H1 (cell line): ENCODE measurements around the gene TRIM75. TPM values are rescaled to one million over a fixed set of nuclear protein-coding genes. Genes with fewer than 3 reads are reported as not detected.

ENCODE experiments used
- CTCF ChIA-PET: fragments of 300-600 bp; sonication (Branson Sonifier 250); formaldehyde crosslinking; loops from one replicate; lab custom pipeline; 2021; ENCODE audit not compliant: partially characterized antibody; lab: Charles Lee
- POLR2A ChIA-PET: fragments of 300-600 bp; sonication (Branson Sonifier 250); formaldehyde crosslinking; loops from one replicate; lab custom pipeline; 2021; ENCODE audit warnings: inconsistent platforms; ENCODE audit not compliant: partially characterized antibody; lab: Charles Lee
- DNase-seq, 2 experiments: peaks; one replicate each; pipeline versions ENCODE4 v3.0.0 to v3.0.0-alpha.2; 2010 to 2022; ENCODE audit warnings: low spot score in 2 of 2, low read depth in 1 of 2, mixed read lengths in 1 of 2
- FAIRE-seq: peaks from 2 replicates; lab custom pipeline; 2011; peaks lifted over from hg19 to GRCh38; lab: Jason Lieb, UNC
- H2AFZ ChIP-seq: 2 replicates; pipeline ENCODE4 v1.8.1; 2012; ENCODE audit warnings: low read length, inconsistent platforms
- H2AK5ac ChIP-seq: 2 replicates; pipeline ENCODE4 v1.6.1; 2013; ENCODE audit warnings: low read depth, low read length
- H2BK120ac ChIP-seq: replicated peaks from 2 replicates; pipeline ENCODE3; 2013; ENCODE audit warnings: low read depth, low read length, inconsistent platforms
- H2BK12ac ChIP-seq: 2 replicates; pipeline ENCODE4 v1.6.1; 2013; ENCODE audit warnings: low read depth, low read length
- H2BK15ac ChIP-seq: 2 replicates; pipeline ENCODE4 v1.6.1; 2013; ENCODE audit warnings: low read length
- H2BK20ac ChIP-seq: 2 replicates; pipeline ENCODE4 v1.6.1; 2013; ENCODE audit warnings: low read length
- H2BK5ac ChIP-seq: 2 replicates; pipeline ENCODE4 v1.6.1; 2013; ENCODE audit warnings: low read depth, low read length
- H3K14ac ChIP-seq: 2 replicates; pipeline ENCODE4 v1.6.1; 2013; ENCODE audit warnings: inconsistent platforms; ENCODE audit not compliant: insufficient read length
- H3K18ac ChIP-seq: 2 replicates; pipeline ENCODE4 v1.6.1; 2013; ENCODE audit warnings: low read length; ENCODE audit errors: extremely low read depth
- H3K23ac ChIP-seq: 2 replicates; pipeline ENCODE4 v1.6.1; 2013; ENCODE audit warnings: inconsistent platforms; ENCODE audit not compliant: insufficient read length
- H3K23me2 ChIP-seq: 2 replicates; pipeline ENCODE4 v1.6.1; 2013; ENCODE audit warnings: low read depth, low read length
- H3K27ac ChIP-seq: 2 replicates; pipeline ENCODE4 v1.6.1; 2011; ENCODE audit warnings: low read depth, low read length, inconsistent platforms
- H3K27me3 ChIP-seq, 4 experiments: replicated peaks in 1 of 4; 1 replicate in 1 of 4; 2 replicates in 3 of 4; pipeline versions ENCODE4 v1.6.1 to v1.8.1; 2011 to 2013; ENCODE audit warnings: low read length in 3 of 4, mild to moderate bottlenecking in 3 of 4, inconsistent platforms in 2 of 4, mixed read lengths in 2 of 4, moderate library complexity in 1 of 4; ENCODE audit not compliant: control insufficient read depth in 3 of 4, insufficient read depth in 3 of 4; ENCODE audit errors: extremely low read depth in 1 of 4
- H3K36me3 ChIP-seq, 4 experiments: 2 replicates each; pipeline versions ENCODE4 v1.6.1 to v1.8.1; 2011 to 2013; ENCODE audit warnings: mild to moderate bottlenecking in 4 of 4, low read length in 3 of 4, moderate library complexity in 2 of 4, control low read depth in 1 of 4, inconsistent platforms in 1 of 4; ENCODE audit not compliant: insufficient read depth in 4 of 4, control insufficient read depth in 2 of 4
- H3K4ac ChIP-seq: replicated peaks from 2 replicates; pipeline ENCODE3; 2013; ENCODE audit warnings: low read length, low read depth, mixed read lengths, inconsistent platforms; ENCODE audit not compliant: insufficient read length
- H3K4me1 ChIP-seq, 4 experiments: replicated peaks in 1 of 4; 1 replicate in 1 of 4; 2 replicates in 3 of 4; pipeline versions ENCODE4 v1.6.1 to v1.8.1; 2011 to 2013; ENCODE audit warnings: low read length in 3 of 4, inconsistent platforms in 2 of 4, mixed read lengths in 1 of 4; ENCODE audit not compliant: insufficient read depth in 4 of 4, control insufficient read depth in 3 of 4
- H3K4me2 ChIP-seq, 2 experiments: 2 replicates each; pipeline versions ENCODE4 v1.6.1 to v1.8.1; 2011 to 2013; ENCODE audit warnings: low read depth in 2 of 2, low read length in 2 of 2, control low read depth in 1 of 2, inconsistent platforms in 1 of 2, mild to moderate bottlenecking in 1 of 2; ENCODE audit not compliant: insufficient read depth in 1 of 2
- H3K4me3 ChIP-seq, 4 experiments: fragments of 200-600, 300-600 bp in 1 of 4; sonication (generic), shearing (Covaris generic), sonication (Bioruptor Twin) in 1 of 4; 2 replicates each; pipeline versions ENCODE4 v1.5.1 to v1.8.1; 2011 to 2016; ENCODE audit warnings: low read length in 4 of 4, low read depth in 3 of 4, control low read depth in 2 of 4, inconsistent platforms in 2 of 4, mild to moderate bottlenecking in 2 of 4, mixed read lengths in 1 of 4, moderate library complexity in 1 of 4; ENCODE audit not compliant: insufficient read depth in 2 of 4; ENCODE audit errors: extremely low read depth in 1 of 4
- H3K56ac ChIP-seq: replicated peaks from 2 replicates; pipeline ENCODE3; 2013; ENCODE audit warnings: low read depth, mild to moderate bottlenecking, mixed read lengths, low read length, inconsistent platforms; ENCODE audit not compliant: insufficient read length
- H3K79me1 ChIP-seq: 2 replicates; pipeline ENCODE4 v1.6.1; 2013; ENCODE audit warnings: low read depth, low read length, control low read depth
- H3K79me2 ChIP-seq, 2 experiments: 2 replicates each; pipeline versions ENCODE4 v1.6.1 to v1.8.1; 2012 to 2013; ENCODE audit warnings: low read length in 2 of 2, mild to moderate bottlenecking in 2 of 2, inconsistent platforms in 1 of 2; ENCODE audit not compliant: insufficient read depth in 2 of 2, control insufficient read depth in 1 of 2
- H3K9ac ChIP-seq, 4 experiments: replicated peaks in 1 of 4; 1 replicate in 1 of 4; 2 replicates in 3 of 4; pipeline versions ENCODE4 v1.6.1 to v1.8.1; 2011 to 2013; ENCODE audit warnings: low read depth in 3 of 4, low read length in 3 of 4, control low read depth in 2 of 4, mild to moderate bottlenecking in 2 of 4, moderate library complexity in 2 of 4, inconsistent platforms in 1 of 4; ENCODE audit errors: extremely low read depth in 1 of 4
- H3K9me3 ChIP-seq, 2 experiments: 2 replicates each; pipeline versions ENCODE4 v1.6.1 to v1.8.1; 2012 to 2013; ENCODE audit warnings: mild to moderate bottlenecking in 2 of 2, moderate library complexity in 2 of 2, control low read depth in 1 of 2, inconsistent platforms in 1 of 2, low read depth in 1 of 2, low read length in 1 of 2, mixed read lengths in 1 of 2; ENCODE audit not compliant: insufficient read depth in 2 of 2
- H4K20me1 ChIP-seq, 2 experiments: replicated peaks in 1 of 2; 2 replicates each; pipeline versions ENCODE3 to v1.8.1; 2011 to 2013; ENCODE audit warnings: inconsistent platforms in 2 of 2, low read length in 2 of 2, mild to moderate bottlenecking in 1 of 2; ENCODE audit not compliant: insufficient read depth in 2 of 2, control insufficient read depth in 1 of 2
- H4K5ac ChIP-seq: 2 replicates; pipeline ENCODE4 v1.6.1; 2013; ENCODE audit warnings: low read length, low read depth, mixed read lengths, inconsistent platforms; ENCODE audit not compliant: insufficient read length
- H4K8ac ChIP-seq: 2 replicates; pipeline ENCODE4 v1.8.0; 2013; ENCODE audit warnings: mild to moderate bottlenecking, moderate library complexity, low read length, inconsistent platforms; ENCODE audit not compliant: insufficient read depth; ENCODE audit errors: extremely low read depth
- H4K91ac ChIP-seq: replicated peaks from 2 replicates; pipeline ENCODE3; 2013; ENCODE audit warnings: low read length, mixed read lengths, inconsistent platforms; ENCODE audit not compliant: insufficient read length
- BACH1 ChIP-seq: IDR thresholded peaks from 2 replicates; pipeline ENCODE4 v1.6.1; 2012; ENCODE audit warnings: low read length, improper control_type of control experiment
- CREB1 ChIP-seq: IDR thresholded peaks from 2 replicates; pipeline ENCODE4 v1.6.1; 2012; ENCODE audit warnings: inconsistent platforms
- CTCF ChIP-seq, 3 experiments: IDR thresholded peaks; 1 replicate in 2 of 3; 2 replicates in 1 of 3; pipeline versions ENCODE4 v1.5.1 to v1.6.1; 2011; ENCODE audit warnings: low read length in 3 of 3, mild to moderate bottlenecking in 3 of 3, inconsistent platforms in 2 of 3, low read depth in 1 of 3, moderate library complexity in 1 of 3; ENCODE audit not compliant: insufficient read depth in 1 of 3; ENCODE audit errors: control extremely low read depth in 1 of 3
- EZH2 ChIP-seq: fragments of 200-600 bp; sonication (generic); IDR thresholded peaks from 2 replicates; pipeline ENCODE4 v1.7.1; 2012; ENCODE audit warnings: low read depth, mild to moderate bottlenecking, moderate library complexity, low read length, inconsistent platforms; ENCODE audit not compliant: severe bottlenecking
- SIRT6 ChIP-seq: IDR thresholded peaks from one replicate; pipeline ENCODE4 v1.7.1; 2012; ENCODE audit warnings: low read length, inconsistent platforms
- WGBS, 2 experiments: shearing (Covaris generic) in 1 of 2; methylation state at CpG; one replicate each; pipeline versions ENCODE4 v1.1.6 to v1.1.7; 2013 to 2015; ENCODE audit warnings: low lambda C conversion rate in 2 of 2, mixed read lengths in 2 of 2, inconsistent platforms in 1 of 2, low coverage in 1 of 2, missing lambda C conversion rate in 1 of 2; ENCODE audit not compliant: insufficient replicate concordance in 2 of 2, insufficient coverage in 1 of 2, insufficient read length in 1 of 2; ENCODE audit errors: extremely low coverage in 1 of 2, missing lambda C conversion rate in 1 of 2; 5-methylcytosine and 5-hydroxymethylcytosine counted together
- polyA plus RNA-seq, 7 experiments: library from polyadenylated mRNA; depleted of rRNA in 3 of 7; stranded (reverse) in 5 of 7; unstranded in 2 of 7; fragments of >200 nt in 5 of 7; fragments of 200-250 nt in 2 of 7; gene quantifications; 1 replicate in 5 of 7; 2 replicates in 1 of 7; 4 replicates in 1 of 7; pipeline versions ENCODE4 v1.2.1 to v1.2.3, GENCODE V29; 2011 to 2013; ENCODE audit warnings: missing spikeins in 2 of 7, mixed read lengths in 2 of 7
- total RNA-seq: library from RNA; stranded (reverse); fragmentation: NEBNext Ultra II Directional; extraction: Animal tissue kit (Norgen Biotek cat#: 25700); gene quantifications from 2 replicates; pipeline ENCODE4 v1.2.1, GENCODE V29; 2021

TRIM75 gene
- total and polyA plus RNA-seq, 2 of the 8 experiments (the other 6 are each of a cell fraction or from before 2014, with no cell fraction given), result not detected

GRCh38 chr4:165011403-165011802 lies 42.3 kb upstream of the TRIM75 start:
- Histone ChIP-seq H3K9me3 (no peaks in the 10 kb centered on the region; a peak in 1 of 4 replicates), H3K79me2 (no peaks in the 10 kb centered on the region), H4K91ac (no peak overlapping the region), H3K4me3 (no peak overlapping the region), H2BK5ac (no peak overlapping the region), H3K23me2 (no peaks in the 10 kb centered on the region), H2BK15ac (no peak overlapping the region), H4K5ac (no peak overlapping the region), H3K9ac (no peak overlapping the region), H2AK5ac (no peak overlapping the region), H3K18ac (no peak overlapping the region), H3K23ac (no peak overlapping the region), H4K20me1 (no peaks in the 10 kb centered on the region), H2BK120ac (no peak overlapping the region), H3K36me3 (no peaks in the 10 kb centered on the region), H3K14ac (no peak overlapping the region), H2BK12ac (no peak overlapping the region), H3K4me1 (no peaks in the 10 kb centered on the region), H2AFZ (no peak overlapping the region), H3K4me2 (no peak overlapping the region), H3K79me1 (no peaks in the 10 kb centered on the region), H2BK20ac (no peak overlapping the region), H3K56ac (no peak overlapping the region), H3K27ac (no peak overlapping the region), H3K27me3 (no peaks in the 10 kb centered on the region), H3K4ac (no peak overlapping the region), H4K8ac (no peak overlapping the region)
- ChIA-PET CTCF (no interaction called here), POLR2A (no interaction called here)
- no peak for FAIRE-seq
- WGBS, 2 experiments, result 93% methylated on average over 5 of the region's 5 CpGs; no CpG with 5 or more reads in 1 of the 2 experiments
- TF ChIP-seq CTCF (IDR thresholded peaks at IDR 0.05; ENCODE audit: control extremely low read depth in 1 of 3, insufficient read depth in 1 of 3, low read depth in 1 of 3, low read length in 3 of 3) (no peak), BACH1 (no peak), EZH2 (no peak), SIRT6 (no peak), CREB1 (no peak)
- DNase-seq, result no peak
